Measurements from ENCODE around the gene REX1BD. TPM values are rescaled to one million over a fixed set of nuclear protein-coding genes. Genes with fewer than 3 reads are reported as not detected.
"Not testable (repeated sequence)": the region's sequence is repeated elsewhere in the genome, so short reads cannot be mapped to it uniquely, and the experiment has no call there.

The REX1BD gene
- total RNA-seq, 1 donor from 2014 or later = 173 TPM

- Histone ChIP-seq H3K4me3 (no peak overlapping the region), H3K9me3 (no peaks in the 10 kb centered on the region), H3K4me1 (peaks cover 12 to 24% of the 10 kb centered on the region in 2 donors), H3K36me3 (peaks cover 5 to 8% of the 10 kb centered on the region in 2 donors), H3K27ac (no peak overlapping the region), H3K27me3 (no peaks in the 10 kb centered on the region)
- no peak for DNase-seq (ENCODE audit: low spot score in 2 of 2)
- intact Hi-C loops (cut with DNase I) = loop anchor here (5.0 kb wide), 3 partner anchors 45 to 275 kb away; partner anchors contain the start of genes KLHL26 and UPF1
- TF ChIP-seq CTCF (IDR thresholded peaks at IDR 0.05) = no peak
Measured at GRCh38 chr19:18591735-18592385, 3.3 kb downstream of the REX1BD start.

- not testable (repeated sequence) for H3K4me3 ChIP-seq; H3K9me3 ChIP-seq; H3K36me3 ChIP-seq; DNase-seq (ENCODE audit: low spot score in 2 of 2); H3K27me3 ChIP-seq; H3K27ac ChIP-seq
- H3K4me1 ChIP-seq = peaks cover 12 to 24% of the 10 kb centered on the region in 2 donors
- intact Hi-C loops (cut with DNase I) = loop anchor here (5.0 kb wide), 3 partner anchors 45 to 275 kb away; partner anchors contain the start of genes KLHL26 and UPF1
Measured at GRCh38 chr19:18592732-18593131, 4.1 kb downstream of the REX1BD start.

- Histone ChIP-seq H3K27ac (peak overlapping the region in 1 of 2 donors; percentile 20), H3K27me3 (peaks cover 3% of the 10 kb centered on the region), H3K36me3 (peaks cover 5 to 8% of the 10 kb centered on the region in 2 donors), H3K4me3 (peak overlapping the region; percentile 39 to 61), H3K4me1 (peaks cover 12 to 21% of the 10 kb centered on the region in 2 donors), H3K9me3 (no peaks in the 10 kb centered on the region)
- no peak for DNase-seq (ENCODE audit: low spot score in 2 of 2)
- intact Hi-C loops (cut with DNase I) = loop anchor here (1.0 to 5.0 kb wide), 6 partner anchors 44 to 274 kb away; partner anchors contain the start of genes KLHL26 and UPF1
- TF ChIP-seq CTCF (IDR thresholded peaks at IDR 0.05) = no peak
Measured at GRCh38 chr19:18593367-18594095, 4.9 kb downstream of the REX1BD start.

GRCh38 chr19:18594096-18594823, 5.7 kb downstream of the REX1BD start:
- TF ChIP-seq CTCF (IDR thresholded peaks at IDR 0.05) = peak; percentile 58 to 94 (median 81)
- DNase-seq (ENCODE audit: low spot score in 2 of 2) = peak in 1 of 2 donors; percentile 87
- peaks cover 3% of the 10 kb centered on the region for H3K27me3 ChIP-seq
- intact Hi-C loops (cut with DNase I) = loop anchor here (1.0 to 5.0 kb wide), 6 partner anchors 43 to 273 kb away; partner anchors contain the start of genes KLHL26 and UPF1
- no peaks in the 10 kb centered on the region for H3K9me3 ChIP-seq
- peaks cover 12 to 21% of the 10 kb centered on the region in 2 donors for H3K4me1 ChIP-seq
- peak overlapping the region; percentile 39 to 61 for H3K4me3 ChIP-seq
- peaks cover 5 to 8% of the 10 kb centered on the region in 2 donors for H3K36me3 ChIP-seq
- H3K27ac ChIP-seq = peak overlapping the region in 1 of 2 donors; percentile 20

GRCh38 chr19:18594824-18595373, 6.3 kb downstream of the REX1BD start:
- H3K4me1 ChIP-seq = peaks cover 7 to 17% of the 10 kb centered on the region in 2 donors
- no peak for DNase-seq (ENCODE audit: low spot score in 2 of 2)
- H3K27ac ChIP-seq = no peak overlapping the region
- no peak for TF ChIP-seq CTCF (IDR thresholded peaks at IDR 0.05)
- H3K4me3 ChIP-seq = peak overlapping the region; percentile 39 to 61
- intact Hi-C loops (cut with DNase I) = loop anchor here (1.0 to 5.0 kb wide), 6 partner anchors 42 to 272 kb away; partner anchors contain the start of genes KLHL26 and UPF1
- no peaks in the 10 kb centered on the region for H3K9me3 ChIP-seq
- H3K27me3 ChIP-seq = peaks cover 3% of the 10 kb centered on the region
- peaks cover 5 to 8% of the 10 kb centered on the region in 2 donors for H3K36me3 ChIP-seq

Data from ascending aorta (tissue), 2 donors.